ENCODE data around the gene ROR1. TPM values are rescaled to one million over a fixed set of nuclear protein-coding genes. Genes with fewer than 3 reads are reported as not detected.

Gene ROR1
- total and polyA plus RNA-seq, 10 of the 15 experiments (the other 5 are each of a cell fraction or from before 2014, with no cell fraction given): 0.02 to 0.08 (median 0.05) TPM; not detected in 6

DNA sequence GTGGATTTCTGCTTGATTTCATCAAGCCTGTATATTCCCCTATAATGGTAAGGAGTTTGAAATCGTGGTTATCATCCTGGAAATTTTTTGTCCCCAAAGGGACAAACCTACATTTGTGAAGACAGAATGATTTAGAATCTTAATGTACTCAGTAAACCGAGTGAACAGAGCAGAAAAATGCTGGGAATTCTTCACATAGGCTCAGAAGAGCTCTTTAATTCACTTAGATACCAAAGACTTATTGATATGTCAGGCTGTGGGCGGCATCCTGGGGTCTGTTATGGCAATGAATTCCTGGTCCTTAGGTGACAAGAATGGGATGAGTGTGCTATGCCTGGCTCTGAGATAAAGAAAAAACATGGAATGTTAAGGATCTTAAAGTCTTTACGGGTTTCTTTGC lies 74.9 kb downstream of the ROR1 start:
- Histone ChIP-seq H3K27me3 (replicated peaks in 1 of 2; ENCODE audit: control insufficient read depth in 2 of 2, insufficient read depth in 2 of 2, low read length in 1 of 2) (no peaks in the 10 kb centered on the region; a peak in 1 of 4 replicates), H3K4me1 (ENCODE audit: control insufficient read depth, insufficient read depth, low read length) (no peaks in the 10 kb centered on the region), H3K9me3 (replicated peaks; ENCODE audit: control insufficient read depth, insufficient read depth, low read length) (no peaks in the 10 kb centered on the region), H4K20me1 (ENCODE audit: control insufficient read depth, insufficient read depth) (no peaks in the 10 kb centered on the region), H3K4me3 (no peak overlapping the region), H2AFZ (ENCODE audit: control insufficient read depth, low read depth, low read length) (no peak overlapping the region), H3K79me2 (ENCODE audit: control insufficient read depth, insufficient read depth, low read length) (no peaks in the 10 kb centered on the region), H3K27ac (ENCODE audit: control insufficient read depth, insufficient read depth) (no peak overlapping the region), H3K4me2 (ENCODE audit: control insufficient read depth, insufficient read depth) (no peak overlapping the region), H3K36me3 (ENCODE audit: control insufficient read depth in 2 of 2, insufficient read depth in 2 of 2, low read length in 1 of 2) (no peaks in the 10 kb centered on the region), H3K9ac (ENCODE audit: control insufficient read depth, insufficient read depth, low read length) (no peak overlapping the region)
- ATAC-seq (no peak), DNase-seq (ENCODE audit: low read depth, low spot score) (no peak), FAIRE-seq (no peak)
- ChIA-PET RAD21 (ENCODE audit: unreplicated experiment) (no interaction called here), SMC1A (ENCODE audit: uncharacterized antibody, unreplicated experiment) (interaction anchor here (1.6 to 2.3 kb wide), 2 partner anchors 10 to 15 kb away, joined by 4 to 7 read pairs; no protein-coding TSS in a partner anchor), POLR2A (no interaction called here), CTCF (no interaction called here)
- TF ChIP-seq, protein P1, sequence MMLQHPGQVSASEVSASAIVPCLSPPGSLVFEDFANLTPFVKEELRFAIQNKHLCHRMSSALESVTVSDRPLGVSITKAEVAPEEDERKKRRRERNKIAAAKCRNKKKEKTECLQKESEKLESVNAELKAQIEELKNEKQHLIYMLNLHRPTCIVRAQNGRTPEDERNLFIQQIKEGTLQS (IDR thresholded peaks at IDR 0.05; ENCODE audit: borderline replicate concordance, extremely low read depth, low read depth, low read length): no peak
- no peak for TF ChIP-seq FOXK2 (IDR thresholded peaks at IDR 0.05)
- no TSS peak for BruUV-seq (replicated peaks)
- intact Hi-C loops (cut with micrococcal nuclease; ENCODE audit: unreplicated experiment) (no loop called here), in situ Hi-C loops (cut with MboI) (no loop called here)
- 10% methylated on average over 4 of the region's 4 CpGs for WGBS (ENCODE audit: insufficient coverage, insufficient replicate concordance, low lambda C conversion rate, missing lambda C conversion rate)

DNA sequence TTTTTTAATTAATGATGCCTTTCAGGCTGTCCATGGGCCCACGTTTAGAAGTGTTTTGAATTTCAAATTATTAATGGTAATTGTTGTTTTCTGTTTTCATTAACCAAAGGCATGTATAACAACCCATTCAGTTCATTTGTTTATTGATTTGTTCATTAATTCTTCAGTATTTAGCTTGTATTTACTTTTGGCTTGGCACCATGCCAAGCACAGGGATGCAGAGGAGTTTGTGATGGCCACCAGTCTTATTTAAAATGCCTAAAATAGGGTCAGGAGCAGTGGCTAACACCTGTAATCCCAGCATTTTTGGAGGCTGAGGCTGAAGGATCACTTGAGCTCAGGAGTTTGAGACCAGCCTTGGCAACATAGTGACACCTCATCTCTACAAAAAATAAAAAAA lies 75.3 kb downstream of the ROR1 start:
- no peak for DNase-seq (ENCODE audit: low read depth, low spot score)
- no TSS peak for BruUV-seq (replicated peaks)
- no peak for ATAC-seq
- intact Hi-C loops (cut with micrococcal nuclease; ENCODE audit: unreplicated experiment): no loop called here
- Histone ChIP-seq H2AFZ (ENCODE audit: control insufficient read depth, low read depth, low read length) (no peak overlapping the region), H3K9ac (ENCODE audit: control insufficient read depth, insufficient read depth, low read length) (no peak overlapping the region), H3K4me1 (ENCODE audit: control insufficient read depth, insufficient read depth, low read length) (no peaks in the 10 kb centered on the region), H3K36me3 (ENCODE audit: control insufficient read depth in 2 of 2, insufficient read depth in 2 of 2, low read length in 1 of 2) (no peaks in the 10 kb centered on the region), H3K27me3 (replicated peaks in 1 of 2; ENCODE audit: control insufficient read depth in 2 of 2, insufficient read depth in 2 of 2, low read length in 1 of 2) (no peaks in the 10 kb centered on the region), H3K79me2 (ENCODE audit: control insufficient read depth, insufficient read depth, low read length) (no peaks in the 10 kb centered on the region), H3K9me3 (replicated peaks; ENCODE audit: control insufficient read depth, insufficient read depth, low read length) (no peaks in the 10 kb centered on the region), H3K27ac (ENCODE audit: control insufficient read depth, insufficient read depth) (no peak overlapping the region), H3K4me2 (ENCODE audit: control insufficient read depth, insufficient read depth) (no peak overlapping the region), H3K4me3 (no peak overlapping the region), H4K20me1 (ENCODE audit: control insufficient read depth, insufficient read depth) (no peaks in the 10 kb centered on the region)
- ChIA-PET CTCF (no interaction called here), SMC1A (ENCODE audit: uncharacterized antibody, unreplicated experiment) (interaction anchor here (1.6 kb wide), 1 partner anchor 10 kb away, joined by 4 read pairs; no protein-coding TSS in a partner anchor), RAD21 (ENCODE audit: unreplicated experiment) (no interaction called here), POLR2A (no interaction called here)
- in situ Hi-C loops (cut with MboI): no loop called here
- no peak for FAIRE-seq
- 0% methylated on average over 1 of the region's 1 CpG for WGBS (ENCODE audit: insufficient coverage, insufficient replicate concordance, low lambda C conversion rate, missing lambda C conversion rate)
- TF ChIP-seq, protein P2, sequence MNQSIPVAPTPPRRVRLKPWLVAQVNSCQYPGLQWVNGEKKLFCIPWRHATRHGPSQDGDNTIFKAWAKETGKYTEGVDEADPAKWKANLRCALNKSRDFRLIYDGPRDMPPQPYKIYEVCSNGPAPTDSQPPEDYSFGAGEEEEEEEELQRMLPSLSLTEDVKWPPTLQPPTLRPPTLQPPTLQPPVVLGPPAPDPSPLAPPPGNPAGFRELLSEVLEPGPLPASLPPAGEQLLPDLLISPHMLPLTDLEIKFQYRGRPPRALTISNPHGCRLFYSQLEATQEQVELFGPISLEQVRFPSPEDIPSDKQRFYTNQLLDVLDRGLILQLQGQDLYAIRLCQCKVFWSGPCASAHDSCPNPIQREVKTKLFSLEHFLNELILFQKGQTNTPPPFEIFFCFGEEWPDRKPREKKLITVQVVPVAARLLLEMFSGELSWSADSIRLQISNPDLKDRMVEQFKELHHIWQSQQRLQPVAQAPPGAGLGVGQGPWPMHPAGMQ (IDR thresholded peaks at IDR 0.05; ENCODE audit: borderline replicate concordance): no peak
- TF ChIP-seq KDM1A (IDR thresholded peaks at IDR 0.05; ENCODE audit: borderline replicate concordance): no peak
- no peak for TF ChIP-seq NRF1 (conservative IDR thresholded peaks at IDR 0.05; ENCODE audit: low read depth, low read length)
- TF ChIP-seq, protein P3, sequence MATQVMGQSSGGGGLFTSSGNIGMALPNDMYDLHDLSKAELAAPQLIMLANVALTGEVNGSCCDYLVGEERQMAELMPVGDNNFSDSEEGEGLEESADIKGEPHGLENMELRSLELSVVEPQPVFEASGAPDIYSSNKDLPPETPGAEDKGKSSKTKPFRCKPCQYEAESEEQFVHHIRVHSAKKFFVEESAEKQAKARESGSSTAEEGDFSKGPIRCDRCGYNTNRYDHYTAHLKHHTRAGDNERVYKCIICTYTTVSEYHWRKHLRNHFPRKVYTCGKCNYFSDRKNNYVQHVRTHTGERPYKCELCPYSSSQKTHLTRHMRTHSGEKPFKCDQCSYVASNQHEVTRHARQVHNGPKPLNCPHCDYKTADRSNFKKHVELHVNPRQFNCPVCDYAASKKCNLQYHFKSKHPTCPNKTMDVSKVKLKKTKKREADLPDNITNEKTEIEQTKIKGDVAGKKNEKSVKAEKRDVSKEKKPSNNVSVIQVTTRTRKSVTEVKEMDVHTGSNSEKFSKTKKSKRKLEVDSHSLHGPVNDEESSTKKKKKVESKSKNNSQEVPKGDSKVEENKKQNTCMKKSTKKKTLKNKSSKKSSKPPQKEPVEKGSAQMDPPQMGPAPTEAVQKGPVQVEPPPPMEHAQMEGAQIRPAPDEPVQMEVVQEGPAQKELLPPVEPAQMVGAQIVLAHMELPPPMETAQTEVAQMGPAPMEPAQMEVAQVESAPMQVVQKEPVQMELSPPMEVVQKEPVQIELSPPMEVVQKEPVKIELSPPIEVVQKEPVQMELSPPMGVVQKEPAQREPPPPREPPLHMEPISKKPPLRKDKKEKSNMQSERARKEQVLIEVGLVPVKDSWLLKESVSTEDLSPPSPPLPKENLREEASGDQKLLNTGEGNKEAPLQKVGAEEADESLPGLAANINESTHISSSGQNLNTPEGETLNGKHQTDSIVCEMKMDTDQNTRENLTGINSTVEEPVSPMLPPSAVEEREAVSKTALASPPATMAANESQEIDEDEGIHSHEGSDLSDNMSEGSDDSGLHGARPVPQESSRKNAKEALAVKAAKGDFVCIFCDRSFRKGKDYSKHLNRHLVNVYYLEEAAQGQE (IDR thresholded peaks at IDR 0.05; ENCODE audit: low read depth, low read length): no peak
- no peak for TF ChIP-seq SP1 (IDR thresholded peaks at IDR 0.05; ENCODE audit: low read depth, low read length)
- TF ChIP-seq, protein P4, sequence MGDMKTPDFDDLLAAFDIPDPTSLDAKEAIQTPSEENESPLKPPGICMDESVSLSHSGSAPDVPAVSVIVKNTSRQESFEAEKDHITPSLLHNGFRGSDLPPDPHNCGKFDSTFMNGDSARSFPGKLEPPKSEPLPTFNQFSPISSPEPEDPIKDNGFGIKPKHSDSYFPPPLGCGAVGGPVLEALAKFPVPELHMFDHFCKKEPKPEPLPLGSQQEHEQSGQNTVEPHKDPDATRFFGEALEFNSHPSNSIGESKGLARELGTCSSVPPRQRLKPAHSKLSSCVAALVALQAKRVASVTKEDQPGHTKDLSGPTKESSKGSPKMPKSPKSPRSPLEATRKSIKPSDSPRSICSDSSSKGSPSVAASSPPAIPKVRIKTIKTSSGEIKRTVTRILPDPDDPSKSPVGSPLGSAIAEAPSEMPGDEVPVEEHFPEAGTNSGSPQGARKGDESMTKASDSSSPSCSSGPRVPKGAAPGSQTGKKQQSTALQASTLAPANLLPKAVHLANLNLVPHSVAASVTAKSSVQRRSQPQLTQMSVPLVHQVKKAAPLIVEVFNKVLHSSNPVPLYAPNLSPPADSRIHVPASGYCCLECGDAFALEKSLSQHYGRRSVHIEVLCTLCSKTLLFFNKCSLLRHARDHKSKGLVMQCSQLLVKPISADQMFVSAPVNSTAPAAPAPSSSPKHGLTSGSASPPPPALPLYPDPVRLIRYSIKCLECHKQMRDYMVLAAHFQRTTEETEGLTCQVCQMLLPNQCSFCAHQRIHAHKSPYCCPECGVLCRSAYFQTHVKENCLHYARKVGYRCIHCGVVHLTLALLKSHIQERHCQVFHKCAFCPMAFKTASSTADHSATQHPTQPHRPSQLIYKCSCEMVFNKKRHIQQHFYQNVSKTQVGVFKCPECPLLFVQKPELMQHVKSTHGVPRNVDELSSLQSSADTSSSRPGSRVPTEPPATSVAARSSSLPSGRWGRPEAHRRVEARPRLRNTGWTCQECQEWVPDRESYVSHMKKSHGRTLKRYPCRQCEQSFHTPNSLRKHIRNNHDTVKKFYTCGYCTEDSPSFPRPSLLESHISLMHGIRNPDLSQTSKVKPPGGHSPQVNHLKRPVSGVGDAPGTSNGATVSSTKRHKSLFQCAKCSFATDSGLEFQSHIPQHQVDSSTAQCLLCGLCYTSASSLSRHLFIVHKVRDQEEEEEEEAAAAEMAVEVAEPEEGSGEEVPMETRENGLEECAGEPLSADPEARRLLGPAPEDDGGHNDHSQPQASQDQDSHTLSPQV (IDR thresholded peaks at IDR 0.05): no peak
